CD4-positive, alpha-beta T cell treated with Interleukin-10 for 1 hour (primary cell): ENCODE results near the gene RNF5.
"Not testable (repeated sequence)": the region's sequence is repeated elsewhere in the genome, so short reads cannot be mapped to it uniquely, and the experiment has no call there.

Experiments
- DNase-seq: peaks from one replicate; pipeline ENCODE4 v3.0.0-alpha.2; 2020

RNF5 gene

GRCh38 chr6:32211432-32211831, 33.2 kb downstream of the RNF5 start:
- not testable (repeated sequence) for DNase-seq

- DNase-seq, result no peak
These were observed 34.0 kb downstream of the RNF5 start for GRCh38 chr6:32212076-32212760.

GRCh38 chr6:32213649-32214048, 35.4 kb downstream of the RNF5 start:
- DNase-seq, result no peak

GRCh38 chr6:32214126-32214525, 35.9 kb downstream of the RNF5 start:
- no peak for DNase-seq

GRCh38 chr6:32215617-32216016, 37.4 kb downstream of the RNF5 start:
- DNase-seq, result no peak

DNA sequence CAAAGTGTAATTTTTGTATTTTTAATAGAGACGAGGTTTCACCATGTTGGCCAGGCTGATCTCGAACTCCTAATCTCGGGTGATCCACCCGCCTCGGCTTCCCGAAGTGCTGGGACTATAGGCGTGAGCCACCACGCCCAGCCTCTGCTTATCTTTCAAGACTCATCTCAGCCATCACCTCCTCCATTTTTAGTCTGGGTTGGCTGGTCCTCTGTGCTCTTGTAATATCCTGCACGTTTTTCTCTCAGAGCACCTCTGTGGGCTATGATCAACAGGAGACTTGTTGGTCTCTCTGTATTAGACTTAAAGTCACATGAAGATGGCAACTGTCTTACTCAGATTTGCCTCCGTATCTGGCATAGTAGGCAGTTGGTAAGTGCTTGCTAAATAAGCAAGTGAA, 38.1 kb downstream of the RNF5 start:
- no peak for DNase-seq

DNA sequence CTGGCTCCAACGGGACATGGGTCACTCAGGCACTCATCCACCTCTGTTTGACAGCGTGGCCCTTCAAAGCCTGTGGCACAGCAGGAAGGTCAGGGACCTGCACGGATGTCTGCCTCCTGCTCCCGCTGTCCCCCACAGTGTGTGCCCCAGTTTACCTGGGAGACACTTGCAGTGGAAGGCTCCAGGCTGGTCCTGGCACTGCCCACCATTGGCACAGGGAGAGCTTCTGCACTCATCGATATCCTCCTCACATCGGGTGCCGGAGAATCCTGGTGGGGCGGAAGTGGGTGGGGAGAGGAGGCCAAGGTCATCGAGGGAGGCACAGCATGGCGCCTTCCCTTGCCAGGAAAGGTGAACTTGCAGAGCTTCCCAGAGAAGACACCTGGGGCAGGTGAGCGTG, 38.8 kb downstream of the RNF5 start:
- DNase-seq, result no peak

GRCh38 chr6:32218167-32218566, 40.0 kb downstream of the RNF5 start:
- DNase-seq, result no peak

- no peak for DNase-seq
These were observed 41.8 kb downstream of the RNF5 start for GRCh38 chr6:32220021-32220420.

DNA sequence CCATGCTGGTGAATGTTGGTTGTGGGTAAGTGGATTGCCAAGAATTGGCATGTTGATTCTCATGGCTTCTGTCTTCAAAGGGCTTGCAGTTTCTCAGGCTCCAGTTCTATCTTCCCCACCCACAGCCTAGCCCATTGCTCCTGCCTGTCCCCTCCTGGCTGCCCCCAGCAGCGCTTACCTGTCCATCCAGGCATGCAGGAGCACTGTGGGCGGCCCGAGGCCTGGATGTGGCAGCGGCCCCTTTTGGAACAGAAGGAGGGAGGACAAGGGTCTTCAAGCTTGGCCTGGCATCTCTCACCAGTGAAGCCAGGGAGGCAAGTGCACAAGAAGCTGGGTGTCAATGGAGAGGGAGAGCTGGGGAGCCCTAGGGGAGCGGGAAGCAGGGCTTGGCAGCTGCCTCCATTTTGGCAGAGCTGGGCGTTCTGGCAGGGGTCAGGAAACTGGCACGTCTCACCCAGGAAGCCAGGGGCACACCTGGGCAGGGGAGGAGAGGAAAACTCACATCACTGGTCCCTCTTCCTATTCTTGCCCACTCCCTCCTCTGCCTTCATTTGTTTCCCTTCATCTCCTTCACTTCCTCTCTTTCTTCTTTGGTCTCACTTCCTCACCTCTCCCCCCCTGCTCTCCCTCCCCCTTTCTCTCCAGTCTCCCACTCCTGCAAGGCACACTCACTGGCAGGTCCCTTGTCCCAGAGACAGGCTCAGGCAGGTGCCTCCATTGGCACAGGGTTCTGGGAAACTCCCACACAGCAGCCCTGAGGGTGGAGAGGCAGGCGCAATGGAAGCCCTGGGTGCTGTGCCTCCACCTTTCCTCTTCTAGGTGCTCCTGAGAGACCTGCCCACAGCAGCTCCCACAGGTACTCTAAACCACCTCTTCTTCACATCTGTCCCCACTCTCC, 44.4 kb downstream of the RNF5 start:
- DNase-seq, result no peak

GRCh38 chr6:32223258-32224235, 45.3 kb downstream of the RNF5 start, which contains the start of gene NOTCH4:
NOTCH4 (minus strand) TSS chr6:32224067; CDS start chr6:32223928, 139 bp downstream.
- DNase-seq, result no peak

DNA sequence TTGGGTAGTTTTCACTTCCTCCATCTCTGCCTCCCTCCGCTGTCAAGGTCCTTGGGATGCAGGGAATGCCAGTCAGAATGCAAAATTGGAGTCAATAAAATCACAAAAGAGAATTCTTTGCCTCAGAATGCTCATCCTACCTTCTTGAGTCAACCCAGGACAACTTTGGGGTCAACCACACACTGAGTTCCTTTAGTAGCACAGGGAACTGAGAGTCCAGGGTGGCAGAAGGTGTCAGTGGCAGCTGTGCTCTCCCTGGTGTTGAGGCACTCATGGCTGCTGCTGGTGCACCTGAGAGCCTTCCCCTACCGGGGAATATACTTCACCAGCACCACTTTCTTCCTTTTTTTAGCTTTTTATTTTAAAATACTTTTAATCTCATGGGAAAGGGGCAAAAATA, 46.5 kb downstream of the RNF5 start:
- DNase-seq, result no peak

DNA sequence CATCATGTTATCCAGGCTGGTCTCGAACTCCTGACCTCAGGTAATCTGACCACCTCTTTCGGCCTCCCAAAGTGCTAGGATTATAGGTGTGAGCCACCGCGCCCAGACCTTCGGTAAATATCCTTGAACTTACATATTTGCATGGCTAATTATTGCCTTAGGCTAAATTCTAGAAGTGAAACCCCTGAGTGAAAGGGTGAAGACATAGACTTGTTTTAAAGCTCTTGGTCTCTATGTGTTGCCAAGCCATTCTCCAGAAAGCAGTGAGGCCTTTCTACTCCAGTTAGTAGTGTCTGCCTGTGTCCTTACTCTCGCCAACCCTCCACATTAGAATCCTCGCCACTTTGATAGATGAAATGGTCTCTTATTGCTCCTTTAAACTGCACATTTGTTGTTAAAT, 48.2 kb downstream of the RNF5 start:
- no peak for DNase-seq
